ENCODE results near the gene APOBEC2. TPM values are rescaled to one million over a fixed set of nuclear protein-coding genes. Genes with fewer than 3 reads are reported as not detected.

Gene APOBEC2
- total RNA-seq, 1 experiment from 2014 or later = not detected

DNA sequence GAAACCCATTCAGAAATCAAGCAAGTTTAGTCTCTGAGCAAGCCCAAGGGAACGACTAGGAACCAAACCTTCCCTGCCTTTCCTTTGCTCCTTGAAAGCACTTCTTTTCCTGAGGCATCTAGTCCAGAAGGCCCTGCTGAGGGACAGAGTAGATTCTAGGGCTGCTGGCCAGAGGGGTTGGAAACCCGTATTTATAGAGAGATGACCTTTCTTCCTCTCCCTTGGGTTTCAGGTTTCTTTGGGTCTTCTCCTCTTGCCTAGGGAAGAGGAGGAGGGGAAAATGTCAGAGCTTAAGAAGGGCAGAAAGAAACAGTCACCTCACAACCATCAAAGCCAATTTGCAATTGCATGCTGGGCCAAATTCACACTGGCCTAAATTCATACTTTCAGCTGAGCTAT lies 5.8 kb downstream of the APOBEC2 start:
- H3K79me2 ChIP-seq (ENCODE audit: insufficient read depth, low read length) = no peaks in the 10 kb centered on the region
- no peak for TF ChIP-seq RAD21 (IDR thresholded peaks at IDR 0.05; ENCODE audit: low read depth)
- TF ChIP-seq POLR2AphosphoS5 (IDR thresholded peaks at IDR 0.05; ENCODE audit: low read depth, low read length) = no peak
- TF ChIP-seq SRF (IDR thresholded peaks at IDR 0.05; ENCODE audit: low read depth) = no peak
- TF ChIP-seq TCF7L2 (IDR thresholded peaks at IDR 0.05; ENCODE audit: borderline replicate concordance, extremely low read depth, insufficient read depth, insufficient read length) = no peak
- no peak for TF ChIP-seq SIN3A (IDR thresholded peaks at IDR 0.05; ENCODE audit: low read depth)
- TF ChIP-seq, protein P1, sequence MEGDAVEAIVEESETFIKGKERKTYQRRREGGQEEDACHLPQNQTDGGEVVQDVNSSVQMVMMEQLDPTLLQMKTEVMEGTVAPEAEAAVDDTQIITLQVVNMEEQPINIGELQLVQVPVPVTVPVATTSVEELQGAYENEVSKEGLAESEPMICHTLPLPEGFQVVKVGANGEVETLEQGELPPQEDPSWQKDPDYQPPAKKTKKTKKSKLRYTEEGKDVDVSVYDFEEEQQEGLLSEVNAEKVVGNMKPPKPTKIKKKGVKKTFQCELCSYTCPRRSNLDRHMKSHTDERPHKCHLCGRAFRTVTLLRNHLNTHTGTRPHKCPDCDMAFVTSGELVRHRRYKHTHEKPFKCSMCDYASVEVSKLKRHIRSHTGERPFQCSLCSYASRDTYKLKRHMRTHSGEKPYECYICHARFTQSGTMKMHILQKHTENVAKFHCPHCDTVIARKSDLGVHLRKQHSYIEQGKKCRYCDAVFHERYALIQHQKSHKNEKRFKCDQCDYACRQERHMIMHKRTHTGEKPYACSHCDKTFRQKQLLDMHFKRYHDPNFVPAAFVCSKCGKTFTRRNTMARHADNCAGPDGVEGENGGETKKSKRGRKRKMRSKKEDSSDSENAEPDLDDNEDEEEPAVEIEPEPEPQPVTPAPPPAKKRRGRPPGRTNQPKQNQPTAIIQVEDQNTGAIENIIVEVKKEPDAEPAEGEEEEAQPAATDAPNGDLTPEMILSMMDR (IDR thresholded peaks at IDR 0.05 in 2 of 3, conservative IDR thresholded peaks at IDR 0.05 in 1 of 3; ENCODE audit: borderline replicate concordance in 1 of 3, insufficient read depth in 1 of 3, low read depth in 2 of 3, low read length in 2 of 3) = no peak
- no peak for TF ChIP-seq EZH2phosphoT487 (IDR thresholded peaks at IDR 0.05; ENCODE audit: borderline replicate concordance)
- no peak for TF ChIP-seq ELF1 (IDR thresholded peaks at IDR 0.05; ENCODE audit: borderline replicate concordance, low read depth)
- TF ChIP-seq CEBPB (IDR thresholded peaks at IDR 0.05; ENCODE audit: low read depth) = no peak
- peaks cover 0 to 17% of the 10 kb centered on the region in 2 experiments; a peak in 1 of 4 replicates for H3K4me1 ChIP-seq (ENCODE audit: control insufficient read depth in 1 of 2, insufficient read depth in 2 of 2, low read length in 2 of 2)
- H3K36me3 ChIP-seq (ENCODE audit: control insufficient read depth in 1 of 2, insufficient read depth in 2 of 2, low read length in 2 of 2) = no peaks in the 10 kb centered on the region
- POLR2A ChIA-PET = no interaction called here
- CTCF ChIA-PET = interaction anchor here (0.7 kb wide), 1 partner anchor 20 kb away, joined by 3 read pairs; the partner anchor contains the start of gene UNC5CL
- intact Hi-C loops (cut with micrococcal nuclease) = no loop called here
- no peaks in the 10 kb centered on the region for H3K9me2 ChIP-seq (ENCODE audit: insufficient read depth)
- H3K27me3 ChIP-seq (ENCODE audit: insufficient read depth, low read length) = no peaks in the 10 kb centered on the region
- no peaks in the 10 kb centered on the region for H3K9me3 ChIP-seq (ENCODE audit: control insufficient read depth in 1 of 2, insufficient read depth in 1 of 2, low read depth in 1 of 2, low read length in 2 of 2)
- no peak overlapping the region for H3K27ac ChIP-seq (ENCODE audit: low read depth, low read length)
- RAD21 ChIA-PET (ENCODE audit: low non-redundant PET in 1 of 2, low total read pairs in 2 of 2, uncharacterized antibody in 2 of 2, unreplicated experiment in 2 of 2) = no interaction called here
- H4K20me1 ChIP-seq (ENCODE audit: insufficient read depth) = no peaks in the 10 kb centered on the region
- no TSS peak for BruUV-seq (replicated peaks)
- H2AFZ ChIP-seq (ENCODE audit: low read depth, low read length, poor library complexity, severe bottlenecking) = no peak overlapping the region
- H3K9ac ChIP-seq (ENCODE audit: low read length) = no peak overlapping the region
- no peak overlapping the region for H3K4me3 ChIP-seq (replicated peaks in 1 of 2; ENCODE audit: low read depth in 1 of 2, low read length in 2 of 2)
- H3K4me2 ChIP-seq (ENCODE audit: low read length) = no peak overlapping the region
- ATAC-seq (no peak), DNase-seq (ENCODE audit: low read depth, low spot score) (no peak)
